HG03565 (cell line): ENCODE results near the gene CELF2.

Experiments
- ATAC-seq: cut with Tn5 transposase; IDR thresholded peaks from one replicate; pipeline ENCODE4 v1.9.1; 2021; ENCODE audit warnings: mild to moderate bottlenecking, moderate library complexity; ENCODE audit not compliant: unreplicated experiment

CELF2 gene

GRCh38 chr10:11290156-11290890 is 272.7 kb downstream of the CELF2 start:
- no peak for ATAC-seq

- no peak for ATAC-seq
These were observed 275.1 kb downstream of the CELF2 start for GRCh38 chr10:11292576-11293302.

- ATAC-seq: no peak
These were observed 275.7 kb downstream of the CELF2 start for GRCh38 chr10:11293332-11293731.

GRCh38 chr10:11294831-11295450 is 277.3 kb downstream of the CELF2 start:
- ATAC-seq: no peak

- ATAC-seq: no peak
These were observed 277.8 kb downstream of the CELF2 start for GRCh38 chr10:11295492-11295891.

GRCh38 chr10:11297136-11297535 is 279.5 kb downstream of the CELF2 start:
- ATAC-seq: no peak

GRCh38 chr10:11298116-11298515 is 280.4 kb downstream of the CELF2 start:
- no peak for ATAC-seq

- no peak for ATAC-seq
These were observed 281.5 kb downstream of the CELF2 start for GRCh38 chr10:11299125-11299524.

GRCh38 chr10:11300026-11300425 is 282.4 kb downstream of the CELF2 start:
- no peak for ATAC-seq

GRCh38 chr10:11300563-11300962 is 282.9 kb downstream of the CELF2 start:
- no peak for ATAC-seq

- ATAC-seq: no peak
These were observed 284.0 kb downstream of the CELF2 start for GRCh38 chr10:11301571-11302111.

- ATAC-seq: no peak
These were observed 284.5 kb downstream of the CELF2 start for GRCh38 chr10:11302181-11302580.

GRCh38 chr10:11303361-11304170 is 285.9 kb downstream of the CELF2 start:
- ATAC-seq: no peak

GRCh38 chr10:11304906-11305585 is 287.4 kb downstream of the CELF2 start:
- ATAC-seq: no peak

- no peak for ATAC-seq
These were observed 288.3 kb downstream of the CELF2 start for GRCh38 chr10:11305825-11306593.

GRCh38 chr10:11307004-11307403 is 289.3 kb downstream of the CELF2 start:
- ATAC-seq: no peak

GRCh38 chr10:11307937-11308336 is 290.3 kb downstream of the CELF2 start:
- no peak for ATAC-seq

- ATAC-seq: no peak
These were observed 293.4 kb downstream of the CELF2 start for GRCh38 chr10:11311027-11311426.

GRCh38 chr10:11313463-11313862 is 295.8 kb downstream of the CELF2 start:
- no peak for ATAC-seq
